SK-N-SH (cell line): Measurements from ENCODE around the gene SLBP. TPM values are rescaled to one million over a fixed set of nuclear protein-coding genes. Genes with fewer than 3 reads are reported as not detected.

Source experiments
- CTCF ChIA-PET: fragments of 300-600, 350-600 bp; formaldehyde crosslinking; extraction: SDS; loops from one replicate; lab custom pipeline; 2021; lab: Yijun Ruan, JAX
- POLR2A ChIA-PET: fragments of 350-600 bp; sonication (Branson Sonifier 250); formaldehyde crosslinking; extraction: SDS; loops from one replicate; lab custom pipeline; 2020; ENCODE audit warnings: antibody characterized with exemption, inconsistent platforms; lab: Yijun Ruan, JAX
- DNase-seq: peaks from one replicate; pipeline ENCODE4 v3.0.0; 2012
- H2AFZ ChIP-seq: fragments of 200-600 bp; sonication (generic); 2 replicates; pipeline ENCODE4 v1.8.1; 2016; ENCODE audit warnings: antibody characterized with exemption, mild to moderate bottlenecking, low read depth
- H3F3A ChIP-seq: fragments of 200-600 bp; sonication (generic); replicated peaks from 2 replicates; pipeline ENCODE3; 2016; ENCODE audit warnings: antibody characterized with exemption, mild to moderate bottlenecking; ENCODE audit not compliant: insufficient read depth
- H3K27ac ChIP-seq, 2 experiments: fragments of 200-500 bp in 1 of 2; fragments of 200-600 bp in 1 of 2; sonication (Bioruptor generic) in 1 of 2; sonication (generic), shearing (Covaris generic) in 1 of 2; 2 replicates each; pipeline versions ENCODE4 v1.5.1 to v1.6.1; 2014 to 2016; ENCODE audit warnings: low read depth in 2 of 2, inconsistent platforms in 1 of 2, low read length in 1 of 2, mild to moderate bottlenecking in 1 of 2, mixed read lengths in 1 of 2
- H3K27me3 ChIP-seq: fragments of 200-600 bp; sonication (generic), shearing (Covaris generic); 2 replicates; pipeline ENCODE4 v1.6.1; 2016; ENCODE audit warnings: mixed run types; ENCODE audit not compliant: insufficient read depth
- H3K36me3 ChIP-seq, 2 experiments: fragments of 200-500 bp in 1 of 2; fragments of 200-600 bp in 1 of 2; sonication (Bioruptor generic) in 1 of 2; sonication (generic) in 1 of 2; replicated peaks in 1 of 2; 2 replicates each; pipeline versions ENCODE3 to v1.5.1; 2014 to 2016; ENCODE audit warnings: low read length in 1 of 2, mild to moderate bottlenecking in 1 of 2; ENCODE audit not compliant: insufficient read depth in 2 of 2, control insufficient read depth in 1 of 2
- H3K4me1 ChIP-seq, 2 experiments: fragments of 200-500 bp in 1 of 2; fragments of 200-600 bp in 1 of 2; sonication (Bioruptor generic) in 1 of 2; sonication (generic), shearing (Covaris generic) in 1 of 2; 2 replicates each; pipeline versions ENCODE4 v1.5.1 to v1.6.1; 2014 to 2016; ENCODE audit warnings: low read depth in 1 of 2, low read length in 1 of 2, mixed run types in 1 of 2; ENCODE audit not compliant: insufficient read depth in 2 of 2, control insufficient read depth in 1 of 2
- H3K4me2 ChIP-seq: fragments of 200-600 bp; sonication (generic), shearing (Covaris generic); 2 replicates; pipeline ENCODE4 v1.6.1; 2017; ENCODE audit warnings: mixed run types
- H3K4me3 ChIP-seq, 2 experiments: fragments of 200-500 bp in 1 of 2; fragments of 200-600 bp in 1 of 2; sonication (Bioruptor generic) in 1 of 2; sonication (generic), shearing (Covaris generic) in 1 of 2; 2 replicates each; pipeline versions ENCODE4 v1.5.1 to v1.8.1; 2014 to 2016; ENCODE audit warnings: low read depth in 2 of 2, inconsistent platforms in 1 of 2, low read length in 1 of 2, mild to moderate bottlenecking in 1 of 2, mixed read lengths in 1 of 2, moderate library complexity in 1 of 2
- H3K79me2 ChIP-seq: fragments of 200-600 bp; sonication (generic); 2 replicates; pipeline ENCODE4 v1.8.1; 2017; ENCODE audit warnings: mild to moderate bottlenecking; ENCODE audit not compliant: insufficient read depth
- H3K9ac ChIP-seq: fragments of 200-600 bp; sonication (generic); 2 replicates; pipeline ENCODE4 v1.6.1; 2017; ENCODE audit warnings: mixed run types
- H3K9me2 ChIP-seq: fragments of 200-600 bp; sonication (generic); 2 replicates; pipeline ENCODE4 v1.6.1; 2017; ENCODE audit warnings: mixed run types
- H3K9me3 ChIP-seq: fragments of 200-600 bp; sonication (generic); 2 replicates; pipeline ENCODE4 v1.6.1; 2017; ENCODE audit warnings: mixed run types, mild to moderate bottlenecking, moderate library complexity
- H4K20me1 ChIP-seq: fragments of 200-600 bp; sonication (generic); 2 replicates; pipeline ENCODE4 v1.6.1; 2017; ENCODE audit warnings: mild to moderate bottlenecking, mixed run types; ENCODE audit not compliant: insufficient read depth
- CTCF ChIP-seq: fragments of 200-600 bp; sonication (generic); IDR thresholded peaks from 2 replicates; pipeline ENCODE4 v1.6.1; 2017; ENCODE audit warnings: antibody characterized with exemption, mild to moderate bottlenecking, moderate library complexity
- EP300 ChIP-seq, 2 experiments: IDR thresholded peaks; 2 replicates each; pipeline versions ENCODE4 v1.4.0 to v1.6.1; 2012; ENCODE audit warnings: borderline replicate concordance in 1 of 2, low read depth in 1 of 2, low read length in 1 of 2
- FOSL2 ChIP-seq: IDR thresholded peaks from 2 replicates; pipeline ENCODE4 v1.4.0; 2012; ENCODE audit warnings: low read depth, mild to moderate bottlenecking, moderate library complexity, borderline replicate concordance
- MAX ChIP-seq: IDR thresholded peaks from 2 replicates; pipeline ENCODE4 v1.4.0; 2012; ENCODE audit warnings: low read depth
- MEF2A ChIP-seq: IDR thresholded peaks from 2 replicates; pipeline ENCODE4 v1.4.0; 2012; ENCODE audit warnings: low read depth, borderline replicate concordance
- MXI1 ChIP-seq: IDR thresholded peaks from 2 replicates; pipeline ENCODE4 v1.6.1; 2012; ENCODE audit warnings: mild to moderate bottlenecking, low read depth, low read length, improper control_type of control experiment
- POLR2AphosphoS5 ChIP-seq: IDR thresholded peaks from 2 replicates; pipeline ENCODE4 v1.6.1; 2012; ENCODE audit warnings: low read depth, low read length
- RXRA ChIP-seq: IDR thresholded peaks from 2 replicates; pipeline ENCODE4 v1.4.0; 2012; ENCODE audit warnings: low read depth, mild to moderate bottlenecking, borderline replicate concordance
- SIN3A ChIP-seq: IDR thresholded peaks from 2 replicates; pipeline ENCODE4 v1.6.1; 2012; ENCODE audit warnings: low read depth, mild to moderate bottlenecking, low read length, moderate library complexity, borderline replicate concordance
- TAF1 ChIP-seq: IDR thresholded peaks from 2 replicates; pipeline ENCODE4 v1.6.1; 2012; ENCODE audit warnings: low read depth, mild to moderate bottlenecking, low read length, moderate library complexity, borderline replicate concordance
- TCF12 ChIP-seq: IDR thresholded peaks from 2 replicates; pipeline ENCODE4 v1.4.0; 2012
- USF1 ChIP-seq: IDR thresholded peaks from 2 replicates; pipeline ENCODE4 v1.4.0; 2012; ENCODE audit warnings: low read depth, borderline replicate concordance
- USF2 ChIP-seq: fragments of 150-350 bp; IDR thresholded peaks from 2 replicates; pipeline ENCODE4 v1.6.1; 2017; ENCODE audit warnings: antibody characterized with exemption, low read length, low read depth, borderline replicate concordance
- ZBTB33 ChIP-seq: IDR thresholded peaks from 2 replicates; pipeline ENCODE4 v1.4.0; 2012; ENCODE audit warnings: low read depth, borderline replicate concordance
- WGBS: methylation state at CpG from one replicate; pipeline ENCODE4 v1.1.6; 2017; ENCODE audit warnings: low lambda C conversion rate; 5-methylcytosine and 5-hydroxymethylcytosine counted together
- polyA plus RNA-seq, 3 experiments: library from polyadenylated mRNA; depleted of rRNA; stranded (reverse); fragments of >200 nt; gene quantifications; 2 replicates each; pipeline ENCODE4 v1.2.3, GENCODE V29; 2012

The SLBP gene
- polyA plus RNA-seq, 1 of the 3 experiments (the other 2 are of a cell fraction): 51.5 TPM

- ChIA-PET POLR2A (no interaction called here), CTCF (interaction anchor here (1.0 to 1.7 kb wide), 2 partner anchors 30 to 34 kb away, joined by 3 to 5 read pairs; no protein-coding TSS in a partner anchor)
- 99% methylated on average over 5 of the region's 5 CpGs for WGBS
These were observed 48.6 kb downstream of the SLBP start for GRCh38 chr4:1663549-1663948.

GRCh38 chr4:1661695-1662094, 50.4 kb downstream of the SLBP start:
- no peaks in the 10 kb centered on the region; a peak in 1 of 4 replicates for H3K4me1 ChIP-seq
- H2AFZ ChIP-seq: no peak overlapping the region
- no peaks in the 10 kb centered on the region for H3F3A ChIP-seq
- WGBS: 92% methylated on average over 14 of the region's 14 CpGs
- H3K79me2 ChIP-seq: no peaks in the 10 kb centered on the region
- H4K20me1 ChIP-seq: no peaks in the 10 kb centered on the region
- H3K4me3 ChIP-seq: no peak overlapping the region
- DNase-seq: no peak
- CTCF ChIA-PET: interaction anchor here (1.7 kb wide), 1 partner anchor 32 kb away, joined by 5 read pairs; no protein-coding TSS in a partner anchor
- H3K9me2 ChIP-seq: no peaks in the 10 kb centered on the region
- POLR2A ChIA-PET: no interaction called here
- H3K36me3 ChIP-seq: peaks cover 0 to 3% of the 10 kb centered on the region in 2 experiments
- TF ChIP-seq MXI1: no peak
- TF ChIP-seq USF1: no peak
- no peaks in the 10 kb centered on the region for H3K27me3 ChIP-seq
- no peak overlapping the region for H3K9ac ChIP-seq
- H3K9me3 ChIP-seq: no peaks in the 10 kb centered on the region
- H3K27ac ChIP-seq: no peak overlapping the region
- H3K4me2 ChIP-seq: no peak overlapping the region

More at GRCh38 chr4:1663549-1663948, 48.6 kb downstream of the SLBP start:
- no peaks in the 10 kb centered on the region for H3K79me2 ChIP-seq
- H3F3A ChIP-seq: no peaks in the 10 kb centered on the region
- no peak overlapping the region for H2AFZ ChIP-seq
- no peak overlapping the region for H3K27ac ChIP-seq
- no peaks in the 10 kb centered on the region for H3K9me2 ChIP-seq
- no peaks in the 10 kb centered on the region for H3K27me3 ChIP-seq
- no peak overlapping the region for H3K4me3 ChIP-seq
- no peak for DNase-seq
- no peak for TF ChIP-seq EP300 (IDR thresholded peaks at IDR 0.05; ENCODE audit: borderline replicate concordance in 1 of 2, low read depth in 1 of 2, low read length in 1 of 2)
- TF ChIP-seq TAF1: no peak
- no peak for TF ChIP-seq TCF12
- no peaks in the 10 kb centered on the region; a peak in 1 of 4 replicates for H3K4me1 ChIP-seq
- no peaks in the 10 kb centered on the region for H3K9me3 ChIP-seq
- peaks cover 0 to 3% of the 10 kb centered on the region in 2 experiments for H3K36me3 ChIP-seq
- H3K9ac ChIP-seq: no peak overlapping the region
- H4K20me1 ChIP-seq: no peaks in the 10 kb centered on the region
- H3K4me2 ChIP-seq: no peak overlapping the region

- CTCF ChIA-PET: no interaction called here
- Histone ChIP-seq H3K9me3 (no peaks in the 10 kb centered on the region), H3K27ac (no peak overlapping the region), H3K9ac (no peak overlapping the region), H4K20me1 (no peaks in the 10 kb centered on the region), H3K4me2 (no peak overlapping the region), H3K79me2 (no peaks in the 10 kb centered on the region), H2AFZ (no peak overlapping the region)
- 84% methylated on average over 25 of the region's 25 CpGs for WGBS
- POLR2A ChIA-PET: interaction anchor here (0.6 to 0.8 kb wide), 2 partner anchors 57 to 121 kb away, joined by 3 to 6 read pairs; no protein-coding TSS in a partner anchor
- TF ChIP-seq ZBTB33: no peak
- TF ChIP-seq SIN3A: no peak
- no peak for TF ChIP-seq FOSL2
- no peak for TF ChIP-seq POLR2AphosphoS5
- no peak for TF ChIP-seq MEF2A
- no peak for TF ChIP-seq MAX
- no peak for TF ChIP-seq CTCF
- no peak for TF ChIP-seq EP300 (IDR thresholded peaks at IDR 0.05; ENCODE audit: borderline replicate concordance in 1 of 2, low read depth in 1 of 2, low read length in 1 of 2)
- TF ChIP-seq RXRA: no peak
- no peak for TF ChIP-seq USF2
- TF ChIP-seq, all 33 proteins: peak for 0
- Histone ChIP-seq H3K4me3 (no peak overlapping the region), H3K9me2 (no peaks in the 10 kb centered on the region), H3K27me3 (no peaks in the 10 kb centered on the region), H3K36me3 (peaks cover 0 to 3% of the 10 kb centered on the region in 2 experiments), H3F3A (no peaks in the 10 kb centered on the region), H3K4me1 (no peaks in the 10 kb centered on the region; a peak in 1 of 4 replicates)
- DNase-seq: peak; percentile 55
These were observed 51.0 kb downstream of the SLBP start for GRCh38 chr4:1660948-1661677.
